HG03159 (cell line): Measurements from ENCODE around the gene ERG.

Source experiments
- ATAC-seq: cut with Tn5 transposase; IDR thresholded peaks from one replicate; pipeline ENCODE4 v1.9.1; 2021; ENCODE audit warnings: mild to moderate bottlenecking, moderate library complexity; ENCODE audit not compliant: unreplicated experiment

Gene ERG

DNA sequence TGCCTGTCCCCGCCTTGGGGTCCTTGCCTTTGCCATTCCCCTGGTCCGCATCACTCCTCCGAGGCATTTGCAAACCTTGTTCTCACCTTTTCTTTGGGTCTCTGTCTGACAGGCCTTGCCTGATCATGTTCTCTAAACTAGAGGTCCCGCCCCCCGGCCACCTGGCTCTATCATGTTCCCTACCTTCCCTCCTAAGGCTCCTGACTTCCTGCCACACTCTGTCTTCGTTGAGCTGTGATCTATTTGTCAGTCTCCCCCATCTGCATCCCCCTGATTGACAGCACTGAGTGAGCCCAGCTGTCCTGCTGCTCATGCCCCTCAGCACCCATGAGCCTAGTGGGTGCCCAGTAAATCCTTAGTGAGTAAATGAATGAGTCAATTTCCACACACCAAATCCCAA lies 22.8 kb downstream of the ERG start:
- ATAC-seq, result no peak

DNA sequence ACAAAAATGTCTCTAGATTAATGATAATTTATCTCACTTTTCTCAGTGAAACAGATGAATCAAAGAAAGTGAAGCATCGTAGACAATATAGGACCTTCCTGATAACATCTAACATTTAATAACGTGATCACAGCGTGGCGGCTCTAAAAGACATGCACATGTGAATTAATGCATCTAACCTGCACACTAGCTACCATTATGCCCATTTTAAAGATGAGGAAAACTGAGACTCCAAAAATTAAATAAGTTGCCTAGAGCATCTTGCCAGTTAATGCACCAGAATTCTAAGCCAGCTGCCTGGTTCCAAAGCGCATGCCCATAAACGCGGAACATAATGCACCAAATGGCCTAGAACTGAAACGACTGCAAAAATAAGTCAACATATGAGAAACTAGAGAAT lies 23.5 kb downstream of the ERG start:
- no peak for ATAC-seq

DNA sequence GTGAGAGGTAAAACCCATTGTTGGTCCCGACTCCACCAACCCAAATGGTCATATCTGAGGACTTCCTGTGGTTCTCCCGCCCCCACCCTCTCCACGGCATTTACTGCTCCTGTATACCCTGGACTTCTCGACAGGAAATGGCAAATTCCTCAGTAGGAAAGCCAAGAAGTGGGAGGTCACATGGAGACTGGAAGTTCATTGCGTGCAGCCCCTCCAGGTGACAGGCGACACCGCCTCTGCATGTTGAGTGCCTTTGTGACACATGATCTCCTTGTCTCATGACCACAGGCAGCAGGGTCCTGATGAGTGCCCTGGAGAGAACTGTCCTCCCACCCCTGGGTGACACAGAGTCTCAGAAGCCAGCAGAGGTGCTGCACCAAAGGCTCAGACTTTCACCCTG lies 24.2 kb downstream of the ERG start:
- ATAC-seq, result no peak

DNA sequence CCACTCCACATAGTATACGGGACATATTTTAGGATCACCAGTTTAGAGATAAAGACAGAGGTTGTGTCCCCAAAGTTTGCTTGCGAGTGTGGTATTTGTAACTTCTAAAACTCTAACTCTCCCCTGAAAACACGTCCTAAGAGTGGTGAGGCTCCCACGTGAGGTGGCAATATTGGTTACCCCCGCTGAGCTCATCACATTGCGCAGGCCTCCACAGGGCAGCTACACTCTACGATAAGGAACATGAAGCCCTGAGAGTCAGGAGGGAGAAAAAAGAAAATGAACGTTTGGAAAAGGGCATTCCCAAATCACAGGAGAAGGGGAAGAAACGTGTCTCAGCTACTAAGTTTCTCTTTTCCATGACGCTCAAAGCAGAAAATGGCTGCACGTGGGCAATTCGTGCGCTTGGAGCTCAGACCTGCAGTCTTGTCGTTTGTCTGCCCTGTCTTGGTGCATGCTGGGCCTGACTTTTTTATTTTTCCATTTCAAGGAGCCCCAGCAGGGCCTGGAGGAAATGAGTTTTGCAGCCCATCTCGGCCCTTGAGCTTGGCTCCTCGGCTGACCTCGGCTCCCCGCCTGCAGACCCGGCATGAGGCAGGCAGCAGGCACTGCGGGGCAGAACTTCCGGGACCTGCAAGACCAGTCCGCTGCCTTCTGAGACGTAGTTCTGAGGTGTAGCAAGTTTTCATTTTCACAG lies 25.7 kb downstream of the ERG start:
- no peak for ATAC-seq

DNA sequence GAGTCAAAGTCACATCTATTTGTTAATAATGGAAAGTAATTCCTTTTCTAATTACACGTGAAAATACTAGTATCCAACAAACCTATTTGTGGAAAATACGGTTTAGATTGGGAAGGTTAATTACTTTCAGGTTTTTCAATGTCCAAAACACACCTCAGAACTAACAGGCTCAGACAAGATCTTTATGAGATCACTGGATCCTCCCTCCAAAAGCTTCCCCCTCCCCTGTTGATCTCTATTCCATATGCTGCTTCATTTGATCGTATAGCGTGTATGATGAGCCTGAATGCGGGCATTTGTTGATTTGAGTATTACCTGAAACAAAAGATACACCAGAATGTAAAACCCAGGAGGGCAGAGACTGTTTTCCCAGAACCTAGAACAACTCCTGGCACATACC lies 26.5 kb downstream of the ERG start:
- no peak for ATAC-seq

DNA sequence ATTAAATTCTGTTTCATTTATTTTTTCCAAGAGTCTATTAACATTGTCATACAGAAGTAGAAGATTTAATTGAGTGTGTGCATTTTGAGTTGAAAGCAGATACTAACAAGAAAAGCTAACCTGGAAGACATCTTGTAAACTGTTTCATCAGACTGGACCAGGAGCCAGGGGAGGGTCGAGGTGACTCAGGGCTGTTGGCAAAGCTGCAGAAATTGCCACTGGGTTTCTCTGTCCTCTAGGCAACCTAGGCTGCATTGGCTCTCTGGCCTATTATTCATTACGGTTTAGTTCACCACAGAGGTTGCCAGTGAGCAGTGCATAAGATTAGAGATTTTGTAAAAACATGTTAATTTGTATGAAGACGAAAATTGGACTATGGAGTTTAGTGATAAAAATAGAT lies 27.5 kb downstream of the ERG start:
- ATAC-seq, result no peak

DNA sequence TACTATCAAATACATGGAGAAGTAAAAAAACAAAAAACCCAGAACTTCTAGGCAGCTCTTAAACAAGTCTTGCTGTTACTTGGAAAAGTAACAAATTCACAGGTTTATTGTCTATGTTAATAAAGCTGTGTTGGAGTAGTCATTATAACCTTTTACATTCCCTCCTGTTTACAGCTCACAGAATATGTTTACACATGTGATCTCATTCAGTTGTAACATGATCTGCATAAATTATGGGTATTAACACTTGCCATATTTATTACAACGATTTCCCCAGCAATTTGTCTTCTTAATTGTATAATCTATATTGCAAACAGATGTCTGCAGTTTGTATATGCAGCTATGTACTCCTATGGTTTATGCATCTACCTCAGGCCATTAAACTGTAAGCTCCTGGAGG lies 28.6 kb downstream of the ERG start:
- ATAC-seq, result no peak

DNA sequence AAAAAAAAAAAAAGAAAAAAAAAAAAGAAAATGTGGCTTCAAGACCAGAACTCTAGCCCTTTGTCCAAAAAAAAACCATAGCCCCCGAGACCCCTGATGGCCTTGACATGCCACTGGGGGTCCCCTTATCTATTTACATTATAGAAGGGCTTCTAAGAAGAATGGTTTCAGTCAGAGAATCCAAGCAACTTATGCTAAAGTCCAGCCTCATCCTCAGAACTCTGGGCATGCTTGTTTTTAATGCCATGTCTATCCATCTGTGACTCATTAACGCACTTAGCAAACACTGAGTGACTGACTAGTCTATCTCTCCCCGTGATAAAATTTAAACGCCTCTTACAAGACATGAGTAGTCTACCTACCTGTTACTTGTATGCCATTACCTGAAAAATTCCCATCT lies 29.3 kb downstream of the ERG start:
- ATAC-seq, result no peak

DNA sequence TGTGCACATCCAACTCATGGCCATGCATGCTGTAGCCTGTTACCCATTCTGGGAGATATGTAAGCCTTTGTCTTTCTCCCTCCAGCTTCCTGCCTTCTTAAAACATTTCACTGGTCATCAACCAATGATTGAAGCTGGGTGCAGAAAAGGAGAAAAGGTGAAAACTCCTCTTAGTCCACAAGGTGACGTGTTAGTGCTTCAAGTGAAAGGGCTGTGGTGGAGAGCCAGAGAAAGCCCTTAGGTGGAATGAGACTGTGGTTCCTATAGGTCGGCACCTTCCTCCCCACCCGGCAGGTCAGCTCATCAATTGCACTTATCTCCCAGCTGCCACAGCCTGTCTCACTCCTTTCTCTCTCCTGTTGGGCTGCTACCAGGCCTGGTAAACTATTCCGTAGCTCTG lies 30.4 kb downstream of the ERG start:
- no peak for ATAC-seq

DNA sequence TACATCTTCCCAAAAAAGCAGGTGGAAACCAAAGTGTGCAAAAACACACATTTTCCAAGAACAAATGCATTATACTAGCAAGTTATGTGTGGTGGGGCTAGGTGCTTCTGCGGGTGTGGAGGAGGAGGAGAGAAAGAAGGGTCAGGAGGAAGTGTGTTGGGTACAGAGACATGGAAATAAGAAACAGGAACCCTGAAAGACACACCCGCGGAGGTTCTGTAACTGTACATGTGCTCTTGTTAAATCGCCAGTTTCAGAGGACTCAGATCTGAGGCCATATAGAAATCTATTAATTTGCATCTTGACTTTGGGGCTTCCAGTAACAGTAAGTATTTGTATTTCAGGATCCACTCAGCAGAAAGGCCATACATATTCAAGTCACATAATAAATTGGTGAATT lies 30.9 kb downstream of the ERG start:
- no peak for ATAC-seq

DNA sequence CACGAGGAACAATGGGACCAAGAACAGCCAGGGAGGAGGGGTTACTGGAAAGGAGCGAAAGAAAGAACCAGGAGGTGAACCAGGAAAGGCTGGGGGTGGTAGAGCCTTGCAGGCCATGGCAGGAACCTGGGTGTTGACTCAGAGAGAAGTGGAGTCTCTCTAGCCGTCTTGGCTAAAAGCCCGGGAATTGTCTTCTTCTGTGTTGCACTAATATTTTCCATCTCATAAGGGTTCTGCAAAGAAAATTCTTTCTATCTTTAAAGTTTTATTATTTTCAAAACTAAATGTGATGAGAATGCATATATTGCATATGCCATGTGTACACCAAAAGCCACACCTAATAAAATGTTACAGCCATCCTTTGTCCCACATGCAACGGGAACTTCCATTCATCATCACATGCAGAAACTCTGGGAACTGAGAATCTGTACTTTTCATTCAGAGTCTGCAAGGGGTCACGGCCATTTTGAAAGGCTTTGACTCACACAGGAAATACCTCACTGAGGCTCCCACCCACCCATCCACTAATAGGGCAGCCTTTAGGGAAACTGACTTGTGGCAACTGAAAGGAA lies 38.0 kb downstream of the ERG start:
- no peak for ATAC-seq

DNA sequence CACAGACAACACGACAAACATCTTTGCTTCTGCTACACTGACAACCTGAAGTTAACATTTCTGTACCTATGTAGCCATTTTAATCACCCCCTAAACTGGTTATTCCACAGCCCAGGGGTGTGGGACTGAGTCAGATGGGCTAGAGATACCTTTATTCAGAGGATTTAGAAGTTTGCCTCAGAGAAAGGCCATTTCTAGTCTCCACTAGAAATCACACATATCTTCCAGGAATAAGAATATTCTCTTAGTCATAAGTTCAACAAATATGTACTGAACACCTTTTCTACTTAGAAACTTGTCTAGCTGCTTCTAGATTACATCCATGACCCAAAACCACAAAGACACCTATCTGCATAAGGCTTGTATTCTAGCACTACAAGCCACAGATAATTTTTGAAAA lies 38.8 kb downstream of the ERG start:
- no peak for ATAC-seq

DNA sequence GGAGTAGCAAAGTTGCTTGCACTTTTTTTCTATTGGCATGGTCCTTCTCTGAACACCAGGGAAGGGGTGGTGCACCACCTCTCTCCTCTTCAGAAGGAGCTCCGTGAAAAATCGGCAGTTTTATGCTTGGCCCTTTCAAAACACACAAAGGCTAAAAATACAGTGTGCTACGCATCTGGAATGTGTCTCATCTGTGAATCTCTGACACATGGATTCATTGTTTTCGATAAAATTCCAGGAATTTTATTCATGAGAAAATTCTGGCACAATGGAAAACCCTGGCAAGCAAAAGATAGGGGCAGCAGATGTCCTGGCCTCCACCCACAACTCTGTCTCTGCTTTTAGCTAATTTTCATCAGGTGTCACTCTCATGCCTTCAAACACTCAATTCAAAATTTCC lies 42.9 kb downstream of the ERG start:
- ATAC-seq, result no peak

DNA sequence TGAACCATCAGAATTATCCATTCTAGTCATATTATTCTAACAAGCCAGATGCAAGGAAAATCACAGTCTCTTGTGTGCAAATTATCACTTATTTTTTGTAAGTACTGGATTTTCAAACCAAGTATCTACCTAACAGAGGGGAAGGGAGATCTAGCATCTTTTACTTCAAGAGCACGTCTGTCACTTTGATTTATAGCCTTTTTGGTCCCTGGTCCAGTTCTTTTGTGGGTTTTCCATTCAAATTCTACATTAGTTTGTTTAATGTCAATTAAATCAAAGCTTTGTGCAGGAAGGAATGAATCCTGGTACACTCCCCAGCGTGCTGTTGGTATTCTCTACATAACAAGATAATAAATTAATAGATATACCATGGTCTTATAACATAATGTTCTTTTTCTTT lies 43.6 kb downstream of the ERG start:
- ATAC-seq, result no peak

DNA sequence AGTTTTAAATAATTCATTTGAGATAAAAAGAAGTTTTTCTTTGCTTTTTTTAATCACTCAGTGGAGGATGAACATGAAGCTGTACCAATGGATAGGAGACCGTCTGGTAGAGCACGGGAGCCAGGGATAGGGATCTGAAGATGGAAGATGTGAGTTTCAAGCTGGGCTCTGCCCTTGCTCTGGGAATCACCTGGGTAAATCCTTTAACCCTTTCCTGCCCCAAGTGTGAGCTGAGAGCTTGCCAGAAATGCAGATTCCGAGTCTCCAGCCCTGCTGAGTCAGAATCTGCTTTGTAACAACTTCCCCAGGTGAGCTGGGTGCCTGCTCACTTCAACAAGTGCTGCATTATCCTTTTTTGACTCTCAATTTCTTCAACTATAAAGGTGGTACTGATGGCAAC lies 44.1 kb downstream of the ERG start:
- ATAC-seq, result no peak

DNA sequence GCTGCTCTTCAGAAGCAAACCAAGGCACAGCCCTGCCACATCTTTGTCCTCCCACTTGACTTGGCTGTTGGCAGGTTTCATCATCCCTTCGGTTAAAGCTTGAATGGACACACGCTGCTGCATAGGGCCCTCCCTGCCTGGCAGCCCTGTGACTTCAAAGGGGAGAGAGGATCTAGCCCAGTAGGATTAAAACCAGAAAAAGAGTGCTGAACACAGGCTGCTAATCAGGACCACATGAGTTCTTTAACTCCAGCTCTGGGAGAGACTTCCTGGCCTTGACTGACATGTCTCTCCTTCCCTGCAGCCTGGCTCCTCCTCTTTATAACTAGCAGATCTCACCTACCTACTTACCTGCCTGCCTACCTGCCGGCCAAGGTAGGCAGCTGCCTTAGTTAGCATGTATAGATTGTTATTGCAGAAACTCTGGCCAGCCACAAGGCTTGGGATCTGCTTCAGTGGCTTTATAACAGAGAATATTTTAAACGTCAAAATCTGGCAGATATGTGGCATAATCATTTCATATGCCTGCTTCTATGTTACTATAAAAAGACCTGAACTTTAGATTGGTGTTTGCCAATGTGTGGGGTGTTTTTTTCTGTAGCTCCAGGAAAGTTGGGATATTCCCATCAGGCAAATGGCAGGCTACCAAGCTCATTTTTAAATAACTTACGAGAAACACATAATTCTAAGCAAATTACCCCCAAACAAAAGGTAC lies 49.4 kb downstream of the ERG start:
- ATAC-seq, result no peak

DNA sequence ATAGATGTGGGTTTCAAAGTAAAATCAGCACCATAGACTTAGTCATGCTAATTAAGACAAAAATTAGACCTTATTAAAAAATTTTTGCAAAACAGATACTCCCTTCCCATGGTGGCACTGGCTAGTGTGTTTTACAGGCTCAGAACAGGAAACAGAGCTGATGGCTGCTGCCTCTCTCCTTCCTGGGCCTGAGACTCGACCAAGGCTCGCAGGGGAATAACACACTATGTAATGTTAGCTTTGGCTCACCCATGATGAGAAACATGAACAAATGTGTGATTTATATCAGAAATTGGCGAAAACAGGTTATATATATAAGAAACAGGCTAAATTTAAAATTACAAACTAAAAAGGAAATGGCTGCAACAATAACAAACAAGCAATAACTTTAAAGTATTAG lies 50.7 kb downstream of the ERG start:
- no peak for ATAC-seq

DNA sequence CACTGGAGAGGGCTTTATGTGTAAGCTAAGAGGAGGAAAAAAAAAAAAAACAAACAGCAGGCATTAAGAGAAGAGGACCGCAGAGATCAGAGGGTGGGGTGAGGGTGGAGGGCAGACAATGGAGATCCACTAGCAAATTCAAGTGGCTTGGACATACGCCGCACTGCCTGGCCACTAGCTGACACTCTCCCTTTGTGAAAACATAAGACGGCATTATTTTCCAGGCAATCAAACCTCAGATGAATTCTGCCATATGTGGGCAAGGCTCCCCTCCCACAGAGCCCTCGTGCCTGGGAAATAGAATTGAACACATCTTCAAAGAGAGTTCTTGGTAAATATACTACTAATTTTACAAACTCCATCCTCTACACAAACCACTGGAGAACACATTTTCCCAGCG lies 53.6 kb downstream of the ERG start:
- ATAC-seq, result no peak

DNA sequence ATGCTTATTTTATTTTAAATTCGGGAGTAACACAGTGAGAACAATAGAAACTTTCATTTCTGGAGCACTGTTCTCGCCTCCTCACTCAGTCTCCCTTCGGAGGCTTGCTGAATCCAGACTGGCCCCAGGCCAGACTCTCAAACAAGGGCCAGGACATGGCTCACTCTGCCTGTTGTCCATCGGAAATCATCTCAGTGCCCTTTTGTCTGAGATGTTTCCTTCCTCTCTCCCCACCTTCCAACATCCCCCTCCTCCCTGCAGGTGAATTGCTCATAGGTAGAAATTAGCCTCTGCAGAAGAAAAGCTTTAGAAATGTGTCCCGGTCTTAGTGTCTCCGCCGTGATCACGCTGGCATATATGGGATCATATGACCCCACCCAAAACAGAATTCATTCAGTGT lies 55.2 kb downstream of the ERG start:
- ATAC-seq, result no peak

DNA sequence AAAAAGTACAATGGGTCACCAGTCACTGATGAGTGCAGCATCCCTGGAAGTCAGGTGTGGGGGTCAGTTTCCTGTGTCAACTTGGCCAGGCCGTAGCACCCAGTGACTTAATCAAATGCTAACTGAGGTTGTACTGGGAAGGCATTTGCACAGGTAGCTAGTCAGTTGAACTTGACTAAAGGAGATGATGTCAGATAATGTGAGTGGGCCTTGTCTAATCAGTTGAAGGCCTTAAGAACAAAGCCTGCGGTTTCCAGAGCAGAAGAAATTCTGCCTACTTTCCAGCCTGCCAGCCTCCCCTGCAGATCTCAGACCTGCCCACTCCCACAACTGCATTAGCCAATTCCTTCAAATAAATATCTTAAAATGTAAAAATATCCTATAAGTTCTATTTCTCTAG lies 57.1 kb downstream of the ERG start:
- ATAC-seq, result no peak

DNA sequence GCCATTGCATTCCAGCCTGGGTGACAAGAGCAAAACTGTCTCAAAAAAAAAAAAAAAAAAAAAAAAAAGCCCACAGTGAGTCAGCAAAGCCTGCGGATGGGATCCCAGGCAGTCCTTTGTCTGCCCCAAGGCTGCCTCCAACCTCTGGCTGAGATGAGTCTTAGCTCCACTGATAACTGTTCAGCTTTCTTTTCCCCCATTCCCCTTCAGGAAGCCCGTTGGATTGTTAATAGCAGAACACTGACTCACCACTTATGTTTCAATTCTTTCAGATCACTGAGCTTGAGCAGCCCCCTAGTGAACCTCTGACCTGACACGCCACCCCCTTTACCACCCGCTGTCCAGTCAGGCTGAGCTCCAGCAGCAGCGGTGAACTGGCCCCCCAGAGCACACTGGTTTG lies 57.5 kb downstream of the ERG start:
- ATAC-seq, result no peak

DNA sequence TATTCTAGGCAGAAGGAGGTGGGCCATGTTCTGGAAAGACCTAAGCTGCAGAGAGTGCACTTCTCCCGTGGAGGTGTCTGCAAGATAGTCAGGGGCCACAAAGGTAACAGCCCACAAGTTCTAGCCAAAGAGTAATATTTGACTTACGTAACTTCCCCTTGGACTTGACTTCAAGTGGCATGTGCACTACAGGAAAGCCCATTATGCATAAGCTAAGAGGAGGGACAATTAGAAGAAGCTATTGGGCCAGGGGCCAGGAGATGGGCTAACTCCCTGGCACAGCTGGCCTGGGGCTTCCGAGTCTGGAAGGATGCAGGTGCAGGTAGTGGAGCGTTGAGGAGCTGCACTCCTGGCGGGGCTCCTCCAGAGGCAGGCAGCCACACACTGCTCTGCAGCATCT lies 58.3 kb downstream of the ERG start:
- ATAC-seq, result no peak

DNA sequence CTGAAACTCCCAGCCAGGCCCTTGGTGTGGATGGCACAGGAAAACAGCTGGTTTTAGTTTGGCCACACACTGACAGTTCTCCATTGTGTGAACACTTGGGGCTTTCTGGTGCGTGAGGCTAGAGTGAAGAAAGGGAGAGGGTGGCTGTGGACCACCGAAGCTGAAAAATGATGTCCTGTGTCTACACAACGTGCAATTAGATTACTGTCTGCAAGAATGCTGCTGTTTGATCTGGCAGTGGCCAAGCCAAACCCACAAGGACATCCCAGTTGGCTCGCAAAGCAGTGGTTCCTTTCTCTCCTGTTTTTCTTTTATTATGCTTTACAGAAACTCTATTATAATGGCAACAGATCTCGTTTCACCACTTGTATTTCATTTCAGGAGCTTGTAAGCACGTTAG lies 58.9 kb downstream of the ERG start:
- no peak for ATAC-seq
